H9 (cell line): ENCODE measurements around the gene SDK2. TPM values are rescaled to one million over a fixed set of nuclear protein-coding genes. Genes with fewer than 3 reads are reported as not detected.

ENCODE experiments used
- DNase-seq: peaks from one replicate; pipeline ENCODE4 v3.0.0-alpha.2; 2017
- H2AFZ ChIP-seq: one replicate; pipeline ENCODE4 v1.6.1; 2013; ENCODE audit warnings: mild to moderate bottlenecking, low read length, control low read depth, moderate library complexity
- H2AK5ac ChIP-seq: 2 replicates; pipeline ENCODE4 v1.6.1; 2013; ENCODE audit warnings: low read length, control low read depth, mixed read lengths; ENCODE audit not compliant: insufficient read length
- H2BK120ac ChIP-seq: one replicate; pipeline ENCODE4 v1.6.1; 2013; ENCODE audit warnings: low read depth, mild to moderate bottlenecking, low read length, control low read depth, inconsistent platforms; ENCODE audit not compliant: poor library complexity, severe bottlenecking
- H2BK12ac ChIP-seq: 2 replicates; pipeline ENCODE4 v1.6.1; 2013; ENCODE audit warnings: low read length, control low read depth, mixed read lengths, low read depth; ENCODE audit not compliant: insufficient read length
- H2BK15ac ChIP-seq: 2 replicates; pipeline ENCODE4 v1.6.1; 2013; ENCODE audit warnings: low read depth, low read length, control low read depth
- H2BK20ac ChIP-seq: one replicate; pipeline ENCODE4 v1.6.1; 2013; ENCODE audit warnings: low read depth, mild to moderate bottlenecking, low read length, control low read depth, inconsistent platforms; ENCODE audit not compliant: poor library complexity, severe bottlenecking
- H2BK5ac ChIP-seq: 2 replicates; pipeline ENCODE4 v1.6.1; 2013; ENCODE audit warnings: low read length, control low read depth, mixed read lengths; ENCODE audit not compliant: insufficient read length
- H3K14ac ChIP-seq: 2 replicates; pipeline ENCODE4 v1.6.1; 2013; ENCODE audit warnings: low read length, control low read depth; ENCODE audit not compliant: insufficient read depth
- H3K18ac ChIP-seq: 2 replicates; pipeline ENCODE4 v1.6.1; 2013; ENCODE audit warnings: low read depth, mild to moderate bottlenecking, mixed read lengths, low read length, control low read depth; ENCODE audit not compliant: insufficient read length
- H3K23ac ChIP-seq: 2 replicates; pipeline ENCODE4 v1.6.1; 2013; ENCODE audit warnings: low read length, control low read depth, mixed read lengths, low read depth; ENCODE audit not compliant: insufficient read length
- H3K23me2 ChIP-seq: 2 replicates; pipeline ENCODE4 v1.6.1; 2013; ENCODE audit warnings: low read depth, mild to moderate bottlenecking, mixed read lengths, low read length, control low read depth; ENCODE audit not compliant: insufficient read length, poor library complexity, severe bottlenecking
- H3K27ac ChIP-seq: 2 replicates; pipeline ENCODE4 v1.5.1; 2013; ENCODE audit warnings: low read length, control low read depth, mixed read lengths, low read depth; ENCODE audit not compliant: insufficient read length
- H3K27me3 ChIP-seq: 2 replicates; pipeline ENCODE4 v1.6.1; 2013; ENCODE audit warnings: low read length, control low read depth, inconsistent platforms; ENCODE audit not compliant: insufficient read depth
- H3K4ac ChIP-seq: 2 replicates; pipeline ENCODE4 v1.6.1; 2013; ENCODE audit warnings: low read depth, mild to moderate bottlenecking, control low read depth, inconsistent platforms, low read length, moderate library complexity
- H3K4me1 ChIP-seq: 2 replicates; pipeline ENCODE4 v1.6.1; 2013; ENCODE audit warnings: low read length, control low read depth, inconsistent platforms; ENCODE audit not compliant: insufficient read depth
- H3K4me2 ChIP-seq: 2 replicates; pipeline ENCODE4 v1.6.1; 2013; ENCODE audit warnings: low read length, control low read depth, mixed read lengths; ENCODE audit not compliant: insufficient read length, insufficient read depth
- H3K56ac ChIP-seq: 2 replicates; pipeline ENCODE4 v1.6.1; 2013; ENCODE audit warnings: low read depth, mild to moderate bottlenecking, mixed read lengths, low read length, control low read depth; ENCODE audit not compliant: insufficient read length
- H3K79me1 ChIP-seq: 2 replicates; pipeline ENCODE4 v1.6.1; 2013; ENCODE audit warnings: low read depth, mild to moderate bottlenecking, moderate library complexity, low read length, control low read depth, inconsistent platforms; ENCODE audit not compliant: insufficient read depth, poor library complexity, severe bottlenecking
- H3K79me2 ChIP-seq: 2 replicates; pipeline ENCODE4 v1.6.1; 2013; ENCODE audit warnings: low read length, control low read depth, inconsistent platforms; ENCODE audit not compliant: insufficient read depth
- H3K9ac ChIP-seq: 2 replicates; pipeline ENCODE4 v1.6.1; 2013; ENCODE audit warnings: low read length, control low read depth, mixed read lengths; ENCODE audit not compliant: insufficient read length; ENCODE audit errors: extremely low read depth
- H3K9me3 ChIP-seq: one replicate; pipeline ENCODE4 v1.6.1; 2013; ENCODE audit warnings: low read depth, low read length, inconsistent platforms; ENCODE audit not compliant: control insufficient read depth
- H3T11ph ChIP-seq: one replicate; pipeline ENCODE4 v1.6.1; 2013; ENCODE audit warnings: mild to moderate bottlenecking, low read length, control low read depth, inconsistent platforms
- H4K20me1 ChIP-seq: one replicate; pipeline ENCODE4 v1.6.1; 2013; ENCODE audit not compliant: control insufficient read depth, insufficient read length, insufficient read depth
- H4K5ac ChIP-seq: 2 replicates; pipeline ENCODE4 v1.6.1; 2013; ENCODE audit warnings: low read depth, mild to moderate bottlenecking, mixed read lengths, low read length, control low read depth; ENCODE audit not compliant: insufficient read length
- H4K8ac ChIP-seq: replicated peaks from 2 replicates; pipeline ENCODE4 v1.6.1; 2013; ENCODE audit warnings: low read length, control low read depth, mixed read lengths, low read depth; ENCODE audit not compliant: insufficient read length
- H4K91ac ChIP-seq: 2 replicates; pipeline ENCODE4 v1.6.1; 2013; ENCODE audit warnings: low read depth, mild to moderate bottlenecking, moderate library complexity, mixed read lengths, low read length, control low read depth; ENCODE audit not compliant: insufficient read length
- H3K27ac Mint-ChIP-seq, 3 experiments: 2 replicates in 2 of 3; 3 replicates in 1 of 3; pipeline ENCODE4 v1.8.0; 2020 to 2021; ENCODE audit warnings: mixed read lengths in 3 of 3, mild to moderate bottlenecking in 1 of 3, moderate library complexity in 1 of 3
- H3K27me3 Mint-ChIP-seq: 2 replicates; pipeline ENCODE4 v1.8.0; 2021; ENCODE audit warnings: low read depth, mild to moderate bottlenecking, moderate library complexity, mixed read lengths
- H3K36me3 Mint-ChIP-seq, 3 experiments: 2 replicates in 2 of 3; 3 replicates in 1 of 3; pipeline ENCODE4 v1.8.0; 2020 to 2021; ENCODE audit warnings: low read depth in 3 of 3, mixed read lengths in 3 of 3; ENCODE audit not compliant: insufficient read depth in 1 of 3
- H3K4me1 Mint-ChIP-seq, 2 experiments: 2 replicates each; pipeline ENCODE4 v1.8.0; 2020; ENCODE audit warnings: mixed read lengths in 2 of 2
- H3K4me3 Mint-ChIP-seq, 2 experiments: 2 replicates in 1 of 2; 3 replicates in 1 of 2; pipeline ENCODE4 v1.8.0; 2020 to 2021; ENCODE audit warnings: mild to moderate bottlenecking in 2 of 2, mixed read lengths in 2 of 2, moderate library complexity in 1 of 2
- H3K9me3 Mint-ChIP-seq, 2 experiments: 2 replicates in 1 of 2; 3 replicates in 1 of 2; pipeline ENCODE4 v1.8.0; 2020; ENCODE audit warnings: mild to moderate bottlenecking in 2 of 2, mixed read lengths in 2 of 2, moderate library complexity in 1 of 2
- WGBS: extraction: QIAGEN DNeasy Blood & Tissue Kit; methylation state at CpG from one replicate; pipeline ENCODE4 v1.1.7; 2013; ENCODE audit warnings: missing lambda C conversion rate, low lambda C conversion rate, mixed read lengths; ENCODE audit not compliant: insufficient read length; ENCODE audit errors: extremely low coverage; 5-methylcytosine and 5-hydroxymethylcytosine counted together
- total RNA-seq: library from RNA; stranded (reverse); gene quantifications from 2 replicates; pipeline ENCODE4 v1.2.1, GENCODE V29; 2021
- TF ChIP-seq, protein P1 (sequence below): fragments of 200-600 bp; sonication (generic); conservative IDR thresholded peaks from 3 replicates; pipeline ENCODE4 v1.8.0; 2021; ENCODE audit warnings: antibody characterized with exemption, mild to moderate bottlenecking

SDK2 gene
- total RNA-seq, 1 experiment from 2014 or later: 9.1 TPM

DNA sequence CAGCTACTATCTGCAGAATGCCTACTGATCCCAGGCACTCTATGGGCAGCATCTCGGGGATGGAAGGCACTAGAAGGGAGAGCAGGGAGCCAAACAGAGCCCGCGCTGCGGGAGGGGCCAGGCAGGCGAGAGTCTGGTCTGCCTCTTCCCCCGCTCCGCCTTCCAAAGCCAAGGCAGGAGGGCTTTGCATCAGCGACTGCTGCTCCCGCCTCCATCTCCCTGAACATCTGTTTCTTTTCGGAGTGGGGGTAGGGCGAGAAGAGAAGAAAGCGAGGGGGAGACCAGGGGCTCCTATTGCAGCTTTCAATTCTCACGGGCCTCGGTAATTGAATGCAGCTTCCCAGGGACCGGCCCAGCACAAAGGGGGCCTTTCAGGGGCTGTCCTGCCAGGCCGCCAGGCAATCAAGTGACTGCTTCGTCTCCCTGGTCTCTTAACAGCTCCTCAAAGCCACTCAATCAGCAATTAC lies 301.0 kb downstream of the SDK2 start:
- no peak overlapping the region for H2AFZ ChIP-seq
- peak overlapping the region; percentile 17 to 58; a peak in 4 of 5 replicates for H3K4me3 Mint-ChIP-seq
- H3K4me1 Mint-ChIP-seq: peaks cover 51 to 57% of the 10 kb centered on the region in 2 experiments

More for the DNA sequence above, 301.0 kb downstream of the SDK2 start:
- no peak overlapping the region for H2BK120ac ChIP-seq
- peak overlapping the region; percentile 65 for H3K18ac ChIP-seq
- H2BK5ac ChIP-seq: no peak overlapping the region
- no peak overlapping the region for H3K4ac ChIP-seq
- peak overlapping the region; percentile 43 for H3K4me2 ChIP-seq
- H3K27me3 ChIP-seq: no peaks in the 10 kb centered on the region
- no peaks in the 10 kb centered on the region for H3K27me3 Mint-ChIP-seq
- peak; percentile 94 for DNase-seq
- H3K36me3 Mint-ChIP-seq: peaks cover 0 to 6% (median 1%) of the 10 kb centered on the region in 3 experiments; a peak in 3 of 7 replicates
- no peak overlapping the region for H3K27ac ChIP-seq
- H3K79me1 ChIP-seq: no peaks in the 10 kb centered on the region
- no peak overlapping the region for H3K23ac ChIP-seq
- H3K4me1 ChIP-seq: peaks cover 9% of the 10 kb centered on the region
- WGBS: no CpG with 5 or more reads among the region's 17 CpGs
- no peak overlapping the region for H2BK12ac ChIP-seq
- no peaks in the 10 kb centered on the region for H3K9me3 Mint-ChIP-seq
- no peak overlapping the region for H3T11ph ChIP-seq
- no peaks in the 10 kb centered on the region for H3K79me2 ChIP-seq
- TF ChIP-seq, protein P1, sequence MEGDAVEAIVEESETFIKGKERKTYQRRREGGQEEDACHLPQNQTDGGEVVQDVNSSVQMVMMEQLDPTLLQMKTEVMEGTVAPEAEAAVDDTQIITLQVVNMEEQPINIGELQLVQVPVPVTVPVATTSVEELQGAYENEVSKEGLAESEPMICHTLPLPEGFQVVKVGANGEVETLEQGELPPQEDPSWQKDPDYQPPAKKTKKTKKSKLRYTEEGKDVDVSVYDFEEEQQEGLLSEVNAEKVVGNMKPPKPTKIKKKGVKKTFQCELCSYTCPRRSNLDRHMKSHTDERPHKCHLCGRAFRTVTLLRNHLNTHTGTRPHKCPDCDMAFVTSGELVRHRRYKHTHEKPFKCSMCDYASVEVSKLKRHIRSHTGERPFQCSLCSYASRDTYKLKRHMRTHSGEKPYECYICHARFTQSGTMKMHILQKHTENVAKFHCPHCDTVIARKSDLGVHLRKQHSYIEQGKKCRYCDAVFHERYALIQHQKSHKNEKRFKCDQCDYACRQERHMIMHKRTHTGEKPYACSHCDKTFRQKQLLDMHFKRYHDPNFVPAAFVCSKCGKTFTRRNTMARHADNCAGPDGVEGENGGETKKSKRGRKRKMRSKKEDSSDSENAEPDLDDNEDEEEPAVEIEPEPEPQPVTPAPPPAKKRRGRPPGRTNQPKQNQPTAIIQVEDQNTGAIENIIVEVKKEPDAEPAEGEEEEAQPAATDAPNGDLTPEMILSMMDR: no peak
- no peak overlapping the region for H4K5ac ChIP-seq
- no peak overlapping the region for H4K91ac ChIP-seq
- H4K20me1 ChIP-seq: no peaks in the 10 kb centered on the region
- H3K23me2 ChIP-seq: peaks cover 4% of the 10 kb centered on the region
- H2BK20ac ChIP-seq: no peak overlapping the region
- no peaks in the 10 kb centered on the region for H3K9me3 ChIP-seq
- no peak overlapping the region for H2AK5ac ChIP-seq
- H4K8ac ChIP-seq: no peak overlapping the region
- no peak overlapping the region for H3K56ac ChIP-seq
- no peak overlapping the region for H3K9ac ChIP-seq
- H3K27ac Mint-ChIP-seq: peak overlapping the region; percentile 83 to 97 (median 87); a peak in 6 of 7 replicates
- H2BK15ac ChIP-seq: no peak overlapping the region
- H3K14ac ChIP-seq: peak overlapping the region; percentile 79
